EL (cell line): ENCODE data around the gene LRPAP1.
"Not testable (repeated sequence)": the region's sequence is repeated elsewhere in the genome, so short reads cannot be mapped to it uniquely, and the experiment has no call there.

Experiments
- DNase-seq: peaks from one replicate; pipeline ENCODE4 v3.0.0-alpha.2; 2016

The LRPAP1 gene

DNA sequence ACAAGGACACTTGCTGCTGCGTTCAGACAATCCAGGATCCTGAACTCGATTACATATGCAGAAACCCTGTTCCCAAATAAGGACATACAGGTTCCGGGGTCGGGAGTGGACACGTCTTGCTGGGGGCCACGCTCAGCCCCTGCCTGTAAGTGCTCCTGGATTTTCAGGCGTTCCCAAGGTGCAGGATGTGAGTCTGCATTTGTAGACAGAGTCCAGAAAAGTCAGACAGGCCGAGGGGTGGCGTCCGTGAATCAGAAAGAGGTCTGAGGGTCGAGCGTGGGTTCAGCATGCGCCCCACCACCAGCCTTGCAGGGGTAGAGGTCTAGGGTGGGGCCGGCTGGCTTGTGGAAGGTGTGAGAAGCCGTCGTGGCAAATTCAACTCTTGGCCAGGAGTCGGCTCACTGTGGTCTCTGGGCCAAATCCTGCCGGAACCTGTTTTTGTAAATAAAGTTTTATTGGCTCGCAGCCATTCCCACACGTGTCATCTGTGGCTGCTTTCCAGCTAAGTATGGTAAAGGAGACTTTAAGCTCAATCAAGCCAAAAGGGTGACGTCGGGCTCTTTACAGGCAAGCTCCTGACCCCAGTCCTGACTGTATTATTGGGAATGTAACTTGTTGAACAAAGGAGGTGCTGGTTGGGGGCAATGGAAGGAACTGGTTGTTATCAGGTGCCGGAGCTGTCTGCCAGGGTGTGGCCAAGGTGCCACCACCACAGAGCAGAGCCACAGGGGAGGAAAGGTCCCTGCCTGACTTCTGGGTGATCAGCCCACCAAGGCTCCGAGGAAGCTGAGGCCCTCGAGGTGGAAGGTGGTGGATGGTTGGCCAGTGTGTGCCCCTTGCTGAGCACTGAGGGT is 61.8 kb downstream of the LRPAP1 start:
- no peak for DNase-seq

- no peak for DNase-seq
Observed at GRCh38 chr4:3469386-3470243, 62.6 kb downstream of the LRPAP1 start.

GRCh38 chr4:3468804-3469203 is 63.4 kb downstream of the LRPAP1 start:
- no peak for DNase-seq

DNA sequence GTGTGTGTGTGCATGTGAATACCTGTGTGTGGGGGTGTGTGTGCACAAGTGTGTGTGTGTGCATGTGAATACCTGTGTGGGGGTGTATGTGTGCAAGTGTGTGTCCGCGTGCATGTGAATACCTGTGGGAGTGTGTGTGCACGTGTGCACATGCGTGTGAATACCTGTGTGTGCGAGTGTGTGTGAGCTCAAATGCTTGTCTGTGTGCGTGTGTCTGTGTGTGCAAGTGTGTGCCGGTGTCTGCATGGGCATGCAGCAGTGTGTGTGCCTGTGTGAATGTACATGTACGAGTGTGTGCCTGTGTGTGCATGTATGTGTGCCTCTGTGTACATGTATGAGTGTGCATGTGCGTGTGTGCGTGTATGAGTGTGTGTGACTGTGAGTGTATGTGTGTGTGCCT is 64.1 kb downstream of the LRPAP1 start:
- DNase-seq, result no peak

DNA sequence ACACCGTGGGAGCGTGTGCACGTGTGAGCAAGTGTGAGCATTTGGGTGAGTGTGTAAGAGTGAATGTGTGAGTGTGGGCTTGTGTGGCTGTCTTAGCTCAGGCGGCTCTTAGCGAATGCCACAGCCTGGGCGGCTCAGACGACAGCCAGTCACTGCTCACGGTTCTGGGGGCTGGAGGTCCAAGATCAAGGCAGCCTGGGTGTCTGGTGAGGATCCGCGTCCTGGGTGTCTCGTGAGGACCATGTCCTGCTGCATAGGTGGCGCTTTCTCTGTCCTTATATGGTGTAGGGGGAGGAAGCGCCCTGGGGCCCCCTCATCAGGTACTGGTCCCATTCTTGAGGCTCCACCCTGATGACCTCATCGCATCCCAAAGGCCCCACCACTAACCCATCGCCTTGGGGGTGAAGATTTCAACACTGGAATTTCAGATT is 64.6 kb downstream of the LRPAP1 start:
- no peak for DNase-seq

- DNase-seq, result no peak
Observed at GRCh38 chr4:3466691-3467600, 65.3 kb downstream of the LRPAP1 start.

DNA sequence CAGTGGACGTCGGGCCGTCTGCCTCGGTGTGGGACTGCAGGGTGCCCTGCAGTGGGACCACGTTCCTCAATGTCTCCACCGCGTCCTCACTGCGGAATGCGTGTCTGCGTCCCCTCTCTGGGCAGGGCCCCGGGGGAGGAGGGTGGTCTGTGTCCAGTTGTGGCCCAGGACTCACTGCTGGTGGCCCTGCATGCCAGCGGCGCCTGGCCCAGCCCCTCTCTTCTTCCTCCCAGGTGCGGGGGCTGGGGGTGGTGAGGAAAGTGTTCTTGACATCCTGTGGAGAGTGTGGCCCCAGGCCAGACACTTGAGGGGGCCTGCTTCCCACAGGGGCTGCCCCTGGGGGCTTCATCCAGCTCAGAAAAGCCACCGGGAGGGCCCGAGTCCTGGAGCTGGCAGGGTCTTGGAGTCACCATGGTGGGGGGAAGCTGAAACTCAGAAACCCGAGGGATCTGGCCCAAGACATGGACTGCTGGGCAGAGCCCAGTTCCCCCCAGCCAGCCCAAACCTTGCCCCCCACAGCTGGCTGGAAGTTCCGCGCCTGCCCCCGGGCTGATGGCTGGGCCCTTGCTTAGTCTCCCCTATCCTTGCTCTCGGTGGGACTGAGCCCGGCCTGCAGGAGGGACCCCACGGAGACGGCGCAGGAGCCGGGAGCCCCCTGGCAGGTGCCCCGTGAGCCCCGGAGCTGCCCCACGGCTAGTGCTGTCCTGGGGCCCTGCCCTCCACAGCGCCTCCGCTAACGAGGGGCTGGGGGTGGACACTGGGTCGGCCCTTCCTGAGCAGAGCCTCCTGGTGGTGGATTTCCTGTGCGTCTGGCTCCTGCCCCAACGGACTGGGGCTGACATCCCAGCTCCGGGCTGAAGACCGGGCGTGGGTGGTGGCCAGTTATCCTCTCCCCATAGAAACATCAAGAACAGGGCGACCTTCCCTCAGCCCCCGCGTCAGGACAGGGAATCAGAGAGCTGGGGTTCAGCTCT is 66.2 kb downstream of the LRPAP1 start:
- DNase-seq, result no peak

DNA sequence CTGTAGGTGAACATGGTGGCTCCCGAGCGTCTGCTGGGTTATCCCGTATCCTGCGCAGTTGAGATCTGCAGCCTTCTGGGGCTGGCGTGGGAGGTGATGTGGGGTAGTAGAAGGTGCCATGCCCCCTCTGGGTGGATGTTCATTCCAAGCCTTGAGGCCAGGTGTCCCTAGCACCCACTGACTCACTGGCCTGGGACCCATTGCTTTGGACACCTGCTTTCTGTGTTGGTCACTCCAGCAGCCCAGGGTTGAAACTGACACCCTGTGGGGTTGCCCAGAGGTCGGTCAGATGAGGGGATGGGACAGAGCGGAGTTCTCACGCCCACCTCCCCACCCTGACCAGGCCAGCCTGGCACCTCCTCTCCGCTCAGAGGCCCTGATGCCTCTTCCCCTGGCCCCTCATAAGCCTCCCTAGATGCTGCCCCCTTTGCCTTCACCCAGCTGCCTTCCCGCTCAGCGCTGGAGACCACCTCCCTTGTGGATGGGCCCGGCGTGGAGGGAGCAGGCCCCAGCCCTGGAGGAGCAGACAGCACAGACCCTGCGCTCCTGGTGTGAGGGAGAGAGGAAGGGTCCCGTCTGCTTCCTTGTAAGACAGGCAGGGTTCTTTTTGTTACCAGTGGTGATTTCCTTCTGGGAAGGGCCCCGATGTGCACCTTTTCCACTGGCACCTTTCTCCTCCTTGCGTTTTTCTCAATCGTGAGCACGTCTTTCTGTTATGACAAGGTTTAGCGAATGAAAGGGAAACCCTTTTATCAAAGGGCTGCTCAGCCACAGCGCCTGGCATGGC is 67.1 kb downstream of the LRPAP1 start:
- no peak for DNase-seq

- no peak for DNase-seq
Observed at GRCh38 chr4:3464349-3464905, 67.8 kb downstream of the LRPAP1 start.

DNA sequence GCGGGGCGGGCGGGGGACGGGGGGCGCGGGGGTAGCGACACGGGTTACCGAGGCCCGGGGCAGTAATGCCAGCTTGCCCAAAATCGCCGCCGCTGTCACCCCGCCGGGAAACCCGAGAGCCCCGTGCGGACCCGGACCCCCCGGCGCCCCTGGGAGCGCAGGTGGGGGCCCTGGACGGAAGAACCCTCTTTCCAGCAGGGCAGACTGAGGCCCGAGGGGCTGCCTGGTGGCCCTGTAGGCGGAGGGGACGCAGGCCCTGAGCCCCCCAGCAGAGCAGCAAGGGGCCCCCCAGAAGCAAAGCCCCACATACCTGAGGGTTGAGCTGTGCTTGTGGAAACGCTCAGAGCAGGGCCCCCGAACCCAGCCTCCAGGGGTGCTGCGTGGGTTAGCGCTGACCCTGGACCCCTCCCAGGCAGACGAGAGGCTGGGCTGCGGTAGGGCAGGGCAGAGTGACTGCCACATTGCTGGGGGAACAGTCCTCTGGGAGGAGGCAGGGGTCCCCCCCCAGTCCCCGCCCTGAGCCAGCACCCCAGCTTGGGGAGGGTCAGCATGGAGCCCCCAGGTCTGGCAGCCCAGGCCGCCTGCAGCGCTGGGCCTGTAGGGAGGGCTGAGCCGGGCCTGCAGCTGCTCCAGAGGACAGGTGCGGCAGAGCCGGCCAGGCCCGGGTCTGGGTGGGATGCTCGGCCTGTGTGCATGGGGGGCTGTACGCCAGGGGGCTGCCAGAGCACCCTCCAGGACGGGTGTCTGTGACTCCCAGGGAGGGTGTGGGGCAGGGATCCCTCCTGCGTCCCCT is 68.5 kb downstream of the LRPAP1 start:
- no peak for DNase-seq

DNA sequence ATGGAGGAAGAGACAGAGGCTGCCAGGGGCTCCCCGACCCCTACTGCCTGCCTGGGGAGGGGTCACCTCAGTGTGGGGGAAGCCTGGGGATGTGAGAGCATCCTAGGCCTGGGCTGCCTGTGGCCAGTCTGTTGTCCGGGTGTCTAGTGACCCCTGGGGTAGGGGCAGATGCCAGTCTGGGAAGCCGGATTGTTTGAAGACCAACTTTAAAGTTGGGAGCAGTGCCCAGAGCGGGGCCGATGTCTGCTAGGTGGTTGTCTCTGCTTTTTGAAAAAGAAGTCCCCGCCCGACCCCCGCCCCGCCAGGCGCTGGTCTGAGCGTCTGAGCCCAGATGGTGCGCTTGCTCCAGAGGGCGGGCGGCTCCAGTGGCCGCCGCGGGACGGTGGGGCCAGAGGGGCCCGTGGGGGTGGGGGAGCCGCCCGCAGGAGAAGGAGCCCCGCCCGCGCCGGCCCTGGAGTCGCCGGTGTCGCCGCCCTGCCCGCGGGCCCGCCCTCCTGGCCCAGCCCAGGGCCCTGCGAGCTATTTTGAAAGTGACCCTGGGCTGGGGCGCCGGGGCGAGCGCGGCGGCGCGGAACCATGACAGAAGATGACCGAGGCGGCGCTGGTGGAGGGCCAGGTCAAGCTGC is 69.3 kb downstream of the LRPAP1 start, which contains the start of gene DOK7:
Gene DOK7, plus strand, starts transcription at position 517 of the 626 bp plus-strand sequence. Its CDS starts 70 bp downstream, at position 587.
- no peak for DNase-seq

DNA sequence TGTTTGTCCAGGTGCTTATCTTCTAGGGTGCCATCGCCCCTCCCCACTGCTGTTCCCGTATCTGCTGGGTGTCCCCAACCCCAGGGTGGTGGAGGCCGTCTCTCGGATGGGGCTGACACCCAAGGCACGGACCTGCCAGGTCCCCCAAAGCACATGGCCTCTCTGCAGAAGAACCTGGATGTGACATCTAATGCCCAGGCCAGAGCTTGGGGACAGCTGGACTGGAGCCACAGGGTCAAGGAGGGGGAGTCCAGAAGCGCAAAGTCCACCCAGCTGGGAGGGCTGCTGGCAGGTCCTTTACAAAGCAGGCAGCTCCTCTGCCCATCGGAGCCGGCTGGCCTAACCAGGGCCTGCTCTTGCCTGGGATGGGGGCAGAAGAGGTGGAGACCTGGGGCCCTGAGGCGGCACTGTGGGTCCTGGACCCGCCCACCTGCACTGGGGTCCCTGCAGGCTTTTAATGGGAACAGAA is 69.9 kb downstream of the LRPAP1 start:
- no peak for DNase-seq

DNA sequence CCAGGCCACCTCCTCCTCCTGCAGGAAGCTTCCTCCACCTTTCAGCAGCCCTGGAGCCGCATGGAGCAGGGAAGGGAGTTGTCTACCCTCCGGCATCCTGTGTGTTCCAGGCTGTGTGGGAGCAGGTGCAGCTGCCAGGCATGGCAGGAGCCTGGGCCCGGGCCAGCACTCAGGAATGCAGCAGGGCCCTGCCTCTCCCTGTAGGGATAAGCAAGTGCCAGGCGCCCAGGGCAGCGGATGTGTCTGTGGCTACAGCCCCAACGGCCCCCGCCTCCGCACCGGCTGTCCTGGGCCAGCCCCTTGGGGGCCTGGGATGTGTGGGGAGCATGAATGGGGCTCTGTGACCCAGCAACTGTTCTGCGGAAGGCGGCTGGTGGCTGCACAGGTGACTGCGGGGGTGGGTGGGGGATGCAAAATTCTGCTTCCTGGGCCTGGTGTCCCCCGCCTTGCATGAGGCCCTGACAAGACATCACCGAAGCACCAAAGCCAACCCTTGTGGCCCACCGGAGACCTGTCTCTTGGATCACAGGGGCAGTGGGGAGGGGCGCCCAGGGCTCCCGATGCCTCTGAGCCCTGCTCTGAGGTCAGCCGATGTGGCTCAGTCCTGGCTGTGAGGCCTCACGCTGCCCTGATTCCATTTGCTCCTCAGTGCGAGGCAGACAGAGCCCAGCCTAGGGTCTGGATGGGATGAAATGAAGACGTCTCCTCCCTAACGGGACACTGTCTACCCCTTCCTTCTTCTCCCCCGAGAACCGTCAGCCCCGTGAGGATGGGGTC is 70.5 kb downstream of the LRPAP1 start:
- no peak for DNase-seq

DNA sequence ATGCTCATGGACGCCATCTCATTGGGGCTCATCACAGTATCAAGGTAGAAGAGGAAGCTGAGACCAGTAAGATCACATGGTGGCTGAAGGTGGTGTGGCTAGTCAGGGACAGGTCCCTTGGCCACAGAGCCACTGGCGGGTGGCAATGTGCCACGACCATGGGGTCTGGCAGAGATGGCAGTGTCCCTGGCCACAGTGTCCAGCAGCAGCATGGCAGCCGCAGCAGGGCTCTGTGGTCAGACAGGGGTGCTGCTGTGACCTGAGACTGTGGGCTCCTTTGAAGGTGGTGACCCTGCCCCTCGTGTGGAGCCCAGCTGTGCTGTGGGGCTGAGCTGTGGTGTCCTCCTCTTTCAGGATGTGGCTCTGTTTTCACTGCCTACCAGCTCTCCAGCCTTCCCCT is 71.3 kb downstream of the LRPAP1 start:
- no peak for DNase-seq

DNA sequence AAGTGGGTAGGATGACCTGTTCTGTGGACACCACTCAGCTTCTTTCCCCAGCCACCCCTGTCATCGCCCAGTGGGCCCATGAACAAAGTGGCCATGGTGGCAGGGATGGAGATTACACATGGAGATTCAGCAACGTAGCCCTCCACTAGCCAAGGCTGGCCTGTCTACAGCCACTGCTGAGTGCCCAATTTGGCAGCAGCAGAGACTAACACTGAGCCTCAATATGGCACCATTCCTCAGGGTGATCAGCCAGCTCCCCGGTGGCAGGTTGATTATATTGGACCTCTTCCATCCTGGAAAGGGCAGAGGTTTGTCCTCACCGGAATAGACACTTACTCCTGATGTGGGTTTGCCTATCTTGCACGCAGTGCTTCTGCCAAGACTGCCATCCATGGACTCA is 73.1 kb downstream of the LRPAP1 start:
- DNase-seq, result not testable (repeated sequence)

GRCh38 chr4:3458371-3458770 is 73.9 kb downstream of the LRPAP1 start:
- no peak for DNase-seq

- DNase-seq, result not testable (repeated sequence)
Observed at GRCh38 chr4:3455596-3455995, 76.6 kb downstream of the LRPAP1 start.
